Gastrocnemius medialis (tissue), 4 donors: ENCODE measurements around the gene LRRC41.

Experiments used
- POLR2A ChIP-seq, 2 donors: fragments of 450-650 bp; IDR thresholded peaks; one replicate each; pipeline ENCODE4 v1.6.1; 2017; ENCODE audit warnings: antibody characterized with exemption in 2 of 2, mild to moderate bottlenecking in 2 of 2, moderate library complexity in 2 of 2
- TF ChIP-seq, protein P1 (sequence below), 5 experiments: fragments of 450-650 bp in 3 of 5; fragments of 200-600 bp in 2 of 5; sonication (generic) in 2 of 5; IDR thresholded peaks in 4 of 5; conservative IDR thresholded peaks in 1 of 5; 1 replicate in 4 of 5; 2 replicates in 1 of 5; pipeline ENCODE4 v1.5.1; 2016 to 2019; ENCODE audit warnings: antibody characterized with exemption in 5 of 5, mild to moderate bottlenecking in 3 of 5, moderate library complexity in 3 of 5

DNA sequence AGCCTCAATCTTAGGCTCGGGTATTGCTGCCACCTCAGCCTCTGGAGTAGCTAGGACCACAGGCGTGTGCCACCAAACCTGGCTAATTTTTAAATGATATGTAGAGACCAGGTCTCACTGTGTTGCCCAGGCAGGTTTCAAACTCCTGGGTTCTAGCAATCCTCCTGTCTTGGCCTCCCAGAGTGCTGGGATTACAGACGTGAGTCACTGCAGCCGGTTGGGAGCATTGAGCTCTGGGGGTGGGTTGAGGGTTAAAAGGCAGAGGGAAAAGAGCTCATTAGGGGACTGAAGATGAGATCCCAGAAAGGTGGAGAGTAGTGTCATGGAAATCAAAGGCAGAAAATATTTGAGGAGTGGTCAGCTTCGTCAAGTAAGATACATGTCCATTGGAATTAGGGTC, 48.7 kb downstream of the LRRC41 start:
- no peak for TF ChIP-seq POLR2A (IDR thresholded peaks at IDR 0.05)
- TF ChIP-seq, protein P1, sequence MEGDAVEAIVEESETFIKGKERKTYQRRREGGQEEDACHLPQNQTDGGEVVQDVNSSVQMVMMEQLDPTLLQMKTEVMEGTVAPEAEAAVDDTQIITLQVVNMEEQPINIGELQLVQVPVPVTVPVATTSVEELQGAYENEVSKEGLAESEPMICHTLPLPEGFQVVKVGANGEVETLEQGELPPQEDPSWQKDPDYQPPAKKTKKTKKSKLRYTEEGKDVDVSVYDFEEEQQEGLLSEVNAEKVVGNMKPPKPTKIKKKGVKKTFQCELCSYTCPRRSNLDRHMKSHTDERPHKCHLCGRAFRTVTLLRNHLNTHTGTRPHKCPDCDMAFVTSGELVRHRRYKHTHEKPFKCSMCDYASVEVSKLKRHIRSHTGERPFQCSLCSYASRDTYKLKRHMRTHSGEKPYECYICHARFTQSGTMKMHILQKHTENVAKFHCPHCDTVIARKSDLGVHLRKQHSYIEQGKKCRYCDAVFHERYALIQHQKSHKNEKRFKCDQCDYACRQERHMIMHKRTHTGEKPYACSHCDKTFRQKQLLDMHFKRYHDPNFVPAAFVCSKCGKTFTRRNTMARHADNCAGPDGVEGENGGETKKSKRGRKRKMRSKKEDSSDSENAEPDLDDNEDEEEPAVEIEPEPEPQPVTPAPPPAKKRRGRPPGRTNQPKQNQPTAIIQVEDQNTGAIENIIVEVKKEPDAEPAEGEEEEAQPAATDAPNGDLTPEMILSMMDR (IDR thresholded peaks at IDR 0.05 in 4 of 5, conservative IDR thresholded peaks at IDR 0.05 in 1 of 5): no peak
